ENCODE measurements around the gene FCER1A.

Gene FCER1A

GRCh38 chr1:159302095-159302494 lies at the start of gene FCER1A:
Gene FCER1A, plus strand, starts transcription at chr1:159302336. Its CDS starts 29 bp downstream, at chr1:159302365.
- no peak within 1 kb of the TSS for H3K9ac ChIP-seq (ENCODE audit: low read length)
- H3K27me3 ChIP-seq (ENCODE audit: control insufficient read depth, insufficient read depth, low read length) = no peaks in the 10 kb centered on the region
- H3K9me3 ChIP-seq (ENCODE audit: control insufficient read depth, low read depth, low read length) = no peaks in the 10 kb centered on the region
- no peak within 1 kb of the TSS for H3K27ac ChIP-seq (ENCODE audit: low read length)
- peaks cover under 1% of the 10 kb centered on the region for H3K4me1 ChIP-seq (ENCODE audit: control insufficient read depth, low read depth, low read length)
- no peak within 1 kb of the TSS for H3K4me3 ChIP-seq (ENCODE audit: low read length)
- no peaks in the 10 kb centered on the region for H3K36me3 ChIP-seq (ENCODE audit: control insufficient read depth, low read depth, low read length)

GRCh38 chr1:159261311-159261710 lies 40.8 kb upstream of the FCER1A start:
- Histone ChIP-seq H3K27ac (ENCODE audit: low read length) (no peak overlapping the region), H3K9ac (ENCODE audit: low read length) (no peak overlapping the region), H3K9me3 (ENCODE audit: control insufficient read depth, low read depth, low read length) (no peaks in the 10 kb centered on the region), H3K27me3 (ENCODE audit: control insufficient read depth, insufficient read depth, low read length) (no peaks in the 10 kb centered on the region), H3K36me3 (ENCODE audit: control insufficient read depth, low read depth, low read length) (no peaks in the 10 kb centered on the region), H3K4me3 (ENCODE audit: low read length) (no peak overlapping the region), H3K4me1 (ENCODE audit: control insufficient read depth, low read depth, low read length) (no peaks in the 10 kb centered on the region)

GRCh38 chr1:159261721-159262494 lies 40.2 kb upstream of the FCER1A start:
- Histone ChIP-seq H3K9ac (ENCODE audit: low read length) (no peak overlapping the region), H3K4me3 (ENCODE audit: low read length) (no peak overlapping the region), H3K27me3 (ENCODE audit: control insufficient read depth, insufficient read depth, low read length) (no peaks in the 10 kb centered on the region), H3K4me1 (ENCODE audit: control insufficient read depth, low read depth, low read length) (no peaks in the 10 kb centered on the region), H3K36me3 (ENCODE audit: control insufficient read depth, low read depth, low read length) (no peaks in the 10 kb centered on the region), H3K9me3 (ENCODE audit: control insufficient read depth, low read depth, low read length) (no peaks in the 10 kb centered on the region), H3K27ac (ENCODE audit: low read length) (no peak overlapping the region)

GRCh38 chr1:159266832-159267231 lies 35.3 kb upstream of the FCER1A start:
- H3K4me1 ChIP-seq (ENCODE audit: control insufficient read depth, low read depth, low read length) = no peaks in the 10 kb centered on the region
- no peak overlapping the region for H3K27ac ChIP-seq (ENCODE audit: low read length)
- H3K36me3 ChIP-seq (ENCODE audit: control insufficient read depth, low read depth, low read length) = no peaks in the 10 kb centered on the region
- no peak overlapping the region for H3K4me3 ChIP-seq (ENCODE audit: low read length)
- no peak overlapping the region for H3K9ac ChIP-seq (ENCODE audit: low read length)
- H3K9me3 ChIP-seq (ENCODE audit: control insufficient read depth, low read depth, low read length) = no peaks in the 10 kb centered on the region
- H3K27me3 ChIP-seq (ENCODE audit: control insufficient read depth, insufficient read depth, low read length) = no peaks in the 10 kb centered on the region

GRCh38 chr1:159274631-159275030 lies 27.5 kb upstream of the FCER1A start:
- H3K4me3 ChIP-seq (ENCODE audit: low read length) = no peak overlapping the region
- H3K9me3 ChIP-seq (ENCODE audit: control insufficient read depth, low read depth, low read length) = no peaks in the 10 kb centered on the region
- H3K27ac ChIP-seq (ENCODE audit: low read length) = no peak overlapping the region
- no peaks in the 10 kb centered on the region for H3K36me3 ChIP-seq (ENCODE audit: control insufficient read depth, low read depth, low read length)
- no peaks in the 10 kb centered on the region for H3K27me3 ChIP-seq (ENCODE audit: control insufficient read depth, insufficient read depth, low read length)
- H3K9ac ChIP-seq (ENCODE audit: low read length) = no peak overlapping the region
- H3K4me1 ChIP-seq (ENCODE audit: control insufficient read depth, low read depth, low read length) = no peaks in the 10 kb centered on the region

- H3K4me3 ChIP-seq (ENCODE audit: low read length) = no peak overlapping the region
Observed at GRCh38 chr1:159275891-159276290, 26.2 kb upstream of the FCER1A start.

GRCh38 chr1:159279773-159280172 lies 22.4 kb upstream of the FCER1A start:
- Histone ChIP-seq H3K4me3 (ENCODE audit: low read length) (no peak overlapping the region), H3K9me3 (ENCODE audit: control insufficient read depth, low read depth, low read length) (no peaks in the 10 kb centered on the region), H3K36me3 (ENCODE audit: control insufficient read depth, low read depth, low read length) (no peaks in the 10 kb centered on the region), H3K27me3 (ENCODE audit: control insufficient read depth, insufficient read depth, low read length) (no peaks in the 10 kb centered on the region), H3K27ac (ENCODE audit: low read length) (no peak overlapping the region), H3K9ac (ENCODE audit: low read length) (no peak overlapping the region), H3K4me1 (ENCODE audit: control insufficient read depth, low read depth, low read length) (no peaks in the 10 kb centered on the region)

More at GRCh38 chr1:159275891-159276290, 26.2 kb upstream of the FCER1A start:
- no peaks in the 10 kb centered on the region for H3K27me3 ChIP-seq (ENCODE audit: control insufficient read depth, insufficient read depth, low read length)
- H3K9me3 ChIP-seq (ENCODE audit: control insufficient read depth, low read depth, low read length) = no peaks in the 10 kb centered on the region
- H3K4me1 ChIP-seq (ENCODE audit: control insufficient read depth, low read depth, low read length) = no peaks in the 10 kb centered on the region
- H3K36me3 ChIP-seq (ENCODE audit: control insufficient read depth, low read depth, low read length) = no peaks in the 10 kb centered on the region
- H3K9ac ChIP-seq (ENCODE audit: low read length) = no peak overlapping the region
- no peak overlapping the region for H3K27ac ChIP-seq (ENCODE audit: low read length)

- Histone ChIP-seq H3K9ac (ENCODE audit: low read length) (no peak overlapping the region), H3K27ac (ENCODE audit: low read length) (no peak overlapping the region)
Observed at GRCh38 chr1:159282118-159282517, 20.0 kb upstream of the FCER1A start.

GRCh38 chr1:159289060-159289459 lies 13.1 kb upstream of the FCER1A start:
- H3K9ac ChIP-seq (ENCODE audit: low read length) = no peak overlapping the region
- H3K36me3 ChIP-seq (ENCODE audit: control insufficient read depth, low read depth, low read length) = no peaks in the 10 kb centered on the region
- no peaks in the 10 kb centered on the region for H3K4me1 ChIP-seq (ENCODE audit: control insufficient read depth, low read depth, low read length)

More at GRCh38 chr1:159282118-159282517, 20.0 kb upstream of the FCER1A start:
- Histone ChIP-seq H3K36me3 (ENCODE audit: control insufficient read depth, low read depth, low read length) (no peaks in the 10 kb centered on the region), H3K27me3 (ENCODE audit: control insufficient read depth, insufficient read depth, low read length) (no peaks in the 10 kb centered on the region), H3K9me3 (ENCODE audit: control insufficient read depth, low read depth, low read length) (no peaks in the 10 kb centered on the region), H3K4me1 (ENCODE audit: control insufficient read depth, low read depth, low read length) (no peaks in the 10 kb centered on the region), H3K4me3 (ENCODE audit: low read length) (no peak overlapping the region)

GRCh38 chr1:159291424-159291823 lies 10.7 kb upstream of the FCER1A start:
- no peak overlapping the region for H3K9ac ChIP-seq (ENCODE audit: low read length)

More at GRCh38 chr1:159289060-159289459, 13.1 kb upstream of the FCER1A start:
- H3K27ac ChIP-seq (ENCODE audit: low read length) = no peak overlapping the region
- H3K4me3 ChIP-seq (ENCODE audit: low read length) = no peak overlapping the region
- H3K27me3 ChIP-seq (ENCODE audit: control insufficient read depth, insufficient read depth, low read length) = no peaks in the 10 kb centered on the region
- H3K9me3 ChIP-seq (ENCODE audit: control insufficient read depth, low read depth, low read length) = no peaks in the 10 kb centered on the region

GRCh38 chr1:159296706-159297375 lies 5.3 kb upstream of the FCER1A start:
- H3K27me3 ChIP-seq (ENCODE audit: control insufficient read depth, insufficient read depth, low read length) = no peaks in the 10 kb centered on the region
- no peak overlapping the region for H3K4me3 ChIP-seq (ENCODE audit: low read length)
- H3K9ac ChIP-seq (ENCODE audit: low read length) = no peak overlapping the region
- no peaks in the 10 kb centered on the region for H3K9me3 ChIP-seq (ENCODE audit: control insufficient read depth, low read depth, low read length)
- H3K27ac ChIP-seq (ENCODE audit: low read length) = no peak overlapping the region
- H3K4me1 ChIP-seq (ENCODE audit: control insufficient read depth, low read depth, low read length) = no peaks in the 10 kb centered on the region
- H3K36me3 ChIP-seq (ENCODE audit: control insufficient read depth, low read depth, low read length) = no peaks in the 10 kb centered on the region

More at GRCh38 chr1:159291424-159291823, 10.7 kb upstream of the FCER1A start:
- no peaks in the 10 kb centered on the region for H3K36me3 ChIP-seq (ENCODE audit: control insufficient read depth, low read depth, low read length)
- H3K27ac ChIP-seq (ENCODE audit: low read length) = no peak overlapping the region
- H3K4me1 ChIP-seq (ENCODE audit: control insufficient read depth, low read depth, low read length) = no peaks in the 10 kb centered on the region
- no peaks in the 10 kb centered on the region for H3K9me3 ChIP-seq (ENCODE audit: control insufficient read depth, low read depth, low read length)
- no peaks in the 10 kb centered on the region for H3K27me3 ChIP-seq (ENCODE audit: control insufficient read depth, insufficient read depth, low read length)
- H3K4me3 ChIP-seq (ENCODE audit: low read length) = no peak overlapping the region

All from iPS-18a (cell line).